NCI-H526 (cell line): ENCODE measurements around the gene DHX58.
"Not testable (repeated sequence)": the region's sequence is repeated elsewhere in the genome, so short reads cannot be mapped to it uniquely, and the experiment has no call there.

Experiments
- DNase-seq, 2 experiments: peaks; one replicate each; lab custom pipeline; 2025; lab: John Stamatoyannopoulos, UW

Gene DHX58

DNA sequence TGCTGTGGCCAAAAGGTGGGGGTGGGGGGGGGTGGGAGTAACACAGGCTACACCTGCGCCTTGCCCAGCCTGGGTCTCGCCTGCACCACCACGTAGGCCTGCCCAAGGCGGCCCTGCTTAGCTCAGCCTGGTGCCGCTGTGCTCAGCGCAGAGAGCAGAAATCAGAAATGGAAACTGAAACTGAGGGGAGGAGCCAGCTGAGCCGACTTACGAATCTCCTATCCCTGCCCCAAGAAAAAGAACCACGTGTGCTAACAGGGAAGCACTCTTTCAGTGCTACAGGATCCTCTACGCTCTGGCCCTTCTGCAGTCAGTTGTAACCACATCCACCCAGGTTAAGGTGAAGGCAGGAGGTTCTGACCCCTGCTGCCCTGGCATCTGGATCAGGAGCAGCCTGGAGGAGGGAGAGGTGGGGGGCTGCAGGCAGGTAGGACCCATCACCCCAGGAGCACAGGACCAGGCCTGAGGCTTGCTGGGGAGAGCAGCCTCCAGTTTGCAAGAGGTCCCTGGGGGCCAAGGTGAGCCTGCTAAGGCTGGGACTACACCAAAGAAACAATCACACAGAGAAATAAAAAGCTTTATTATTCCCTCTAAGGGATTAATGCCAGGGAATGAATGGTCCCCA lies at the start of gene DHX58:
Gene DHX58 (minus strand): TSS at position 163 of the 625 bp plus-strand sequence. CDS start 822 bp downstream, outside the sequence.
- DNase-seq: peak; percentile 24 to 70

DNA sequence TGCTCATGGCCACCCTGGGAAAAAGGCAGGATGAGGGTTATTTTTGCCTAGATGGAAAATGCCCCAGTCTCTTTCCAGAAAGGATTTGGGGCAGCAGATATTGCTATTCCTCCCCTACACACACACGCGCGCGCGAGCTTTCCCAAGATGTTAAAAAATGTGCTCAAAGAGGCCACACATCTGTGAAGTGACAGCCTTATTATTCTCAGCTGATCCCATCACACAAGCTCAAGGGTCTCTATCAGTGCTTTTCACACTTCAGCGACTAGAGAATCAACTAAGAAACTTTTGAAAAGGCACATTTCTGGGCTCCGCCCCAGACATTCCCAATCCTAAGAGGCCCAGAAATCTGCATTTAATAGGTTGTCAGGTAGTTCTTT lies 48.0 kb upstream of the DHX58 start:
- no peak for DNase-seq

DNA sequence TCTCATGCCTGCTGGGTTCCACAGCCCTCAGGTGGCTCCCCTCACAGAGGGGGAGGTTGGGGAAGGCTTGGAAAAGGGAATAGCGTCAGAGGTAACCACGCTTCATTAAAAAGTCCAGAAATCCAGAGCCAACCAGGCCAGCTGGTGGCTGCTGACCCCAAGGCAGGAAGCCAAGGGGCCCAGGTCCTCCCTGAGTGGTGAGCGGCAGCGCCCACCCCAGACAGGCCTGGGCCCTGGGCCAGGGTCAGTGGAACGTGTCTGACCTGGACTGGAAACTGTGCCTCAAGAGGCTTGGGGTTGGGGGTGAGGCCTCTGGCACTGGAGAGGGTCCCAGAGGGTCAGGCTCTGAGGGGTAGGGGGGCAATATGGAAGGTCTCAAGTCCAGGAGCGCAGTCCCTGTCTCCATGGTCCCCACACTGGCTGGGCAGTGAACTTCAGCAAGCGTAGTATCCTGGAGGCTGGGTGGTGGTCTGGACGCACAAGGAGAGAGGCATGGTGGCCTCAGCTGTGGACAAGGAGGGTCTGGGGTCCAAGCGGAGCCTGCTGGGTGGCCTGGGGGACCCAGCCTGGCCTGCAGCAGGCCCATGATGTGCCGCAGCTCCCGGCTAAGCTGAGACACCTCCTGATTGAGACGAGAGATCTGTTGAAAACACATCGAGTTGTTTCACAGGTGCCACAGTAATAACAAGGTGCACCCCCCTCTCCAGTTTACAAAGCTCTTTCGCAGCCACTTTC lies 47.4 kb upstream of the DHX58 start:
- DNase-seq: no peak

DNA sequence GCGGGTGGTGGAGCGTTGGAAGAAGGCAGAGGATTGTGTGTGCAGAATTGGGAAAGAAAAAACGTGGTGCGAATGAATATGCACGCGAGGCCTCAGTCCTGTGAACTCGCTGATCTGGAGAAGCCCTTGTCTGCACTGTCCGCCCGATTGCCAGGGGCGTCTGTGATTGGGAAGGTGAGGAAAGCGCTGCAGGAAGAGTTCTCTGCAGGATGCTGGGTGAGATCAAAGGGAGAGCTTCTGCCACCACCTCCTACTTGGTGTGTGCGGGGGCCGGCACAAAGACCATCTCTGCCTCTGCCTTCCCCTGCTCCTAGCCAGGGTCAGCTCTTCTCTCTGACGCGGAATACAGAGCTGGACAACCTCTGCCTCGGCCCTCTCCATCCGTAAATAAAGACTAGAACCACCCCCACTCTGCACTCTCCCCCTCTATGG lies 43.1 kb upstream of the DHX58 start:
- peak in 1 of 2 experiments; percentile 30 for DNase-seq

DNA sequence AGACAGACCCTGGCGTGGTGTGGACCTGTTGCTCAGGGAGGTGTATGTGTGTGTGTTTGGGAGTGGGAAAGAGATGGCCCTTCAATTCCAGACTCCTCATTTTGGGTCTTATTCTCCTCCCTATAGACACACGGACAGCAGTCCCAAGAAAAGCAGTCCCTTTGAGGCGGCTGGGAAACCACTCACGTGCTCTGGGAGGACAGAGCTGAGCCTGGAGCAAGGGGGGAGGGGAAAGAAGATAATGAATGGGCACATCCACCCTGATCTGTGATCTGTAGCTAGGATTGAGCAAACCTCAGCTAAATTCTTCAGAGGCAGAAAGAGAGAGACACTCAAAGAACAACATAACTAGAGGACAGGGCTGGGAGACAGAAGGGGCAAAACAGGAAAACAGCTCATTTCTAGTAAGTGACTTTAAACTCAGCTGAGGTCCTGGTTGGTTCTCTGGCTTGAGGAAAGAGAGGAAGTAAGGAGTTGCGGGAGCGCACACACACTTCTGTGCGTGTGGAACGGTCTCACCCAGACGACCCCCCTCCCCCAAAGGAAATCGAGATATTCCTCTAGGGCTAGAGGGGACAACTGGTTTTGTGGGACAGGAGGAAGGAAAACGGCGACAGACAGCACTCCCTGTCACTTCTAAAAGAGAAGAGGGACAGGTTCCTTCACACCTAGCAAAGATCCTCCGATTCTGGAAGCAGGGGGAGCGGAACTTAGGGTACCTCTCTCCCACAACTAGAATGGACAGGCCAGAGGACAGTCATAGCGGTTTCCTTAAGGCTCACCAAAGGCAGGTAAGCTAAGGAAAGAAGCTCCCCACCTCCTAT lies 41.6 kb upstream of the DHX58 start:
- no peak for DNase-seq

DNA sequence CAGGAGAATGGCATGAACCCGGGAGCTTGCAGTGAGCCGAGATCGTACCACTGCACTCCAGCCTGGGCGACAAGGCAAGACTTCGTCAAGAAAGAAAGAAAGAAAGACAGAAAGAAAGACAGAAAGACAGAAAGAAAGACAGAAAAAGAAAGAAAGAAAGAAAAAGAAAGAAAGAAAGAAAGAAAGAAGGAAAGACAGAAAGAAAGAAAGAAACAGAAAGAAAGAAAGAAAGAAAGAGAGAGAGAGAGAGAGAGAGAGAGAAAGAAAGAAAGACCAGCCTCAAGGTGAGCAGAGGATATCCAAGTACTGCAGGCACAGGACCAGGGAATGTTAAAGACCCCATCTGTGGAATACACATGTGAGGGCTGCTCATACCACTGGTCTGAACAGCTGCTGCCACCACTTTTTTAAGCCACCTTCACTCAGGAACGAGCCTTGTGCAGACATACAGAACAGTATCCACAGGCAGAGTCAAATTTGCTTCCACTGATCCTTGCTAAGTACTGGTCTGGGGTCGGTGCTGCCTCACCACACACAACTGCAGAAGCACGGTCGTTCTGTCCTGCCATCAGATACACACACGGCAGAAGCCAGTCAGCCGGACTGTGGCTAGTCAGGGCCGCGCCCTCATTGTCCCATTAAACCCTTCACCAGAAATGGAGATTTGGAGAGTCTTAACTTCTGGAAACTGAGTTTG lies 34.5 kb upstream of the DHX58 start:
- no peak for DNase-seq

DNA sequence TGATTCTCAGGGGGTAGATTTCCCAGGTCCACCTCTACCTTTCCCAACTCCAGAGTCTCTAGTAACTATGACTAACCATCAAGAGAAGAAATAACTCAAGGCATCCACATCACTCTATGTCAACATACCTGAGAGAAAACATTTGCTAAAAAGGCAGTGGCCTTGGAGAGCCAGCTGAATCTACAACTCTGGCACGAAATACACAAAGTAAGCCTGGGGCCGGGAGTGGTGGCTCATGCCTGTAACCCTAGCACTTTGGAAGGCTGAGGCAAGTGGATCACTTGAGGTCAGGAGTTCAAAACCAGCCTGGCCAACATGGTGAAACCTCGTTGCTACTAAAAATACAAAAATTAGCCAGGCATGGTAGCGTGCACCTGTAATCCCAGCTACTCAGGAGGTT lies 30.6 kb upstream of the DHX58 start:
- not testable (repeated sequence) for DNase-seq

DNA sequence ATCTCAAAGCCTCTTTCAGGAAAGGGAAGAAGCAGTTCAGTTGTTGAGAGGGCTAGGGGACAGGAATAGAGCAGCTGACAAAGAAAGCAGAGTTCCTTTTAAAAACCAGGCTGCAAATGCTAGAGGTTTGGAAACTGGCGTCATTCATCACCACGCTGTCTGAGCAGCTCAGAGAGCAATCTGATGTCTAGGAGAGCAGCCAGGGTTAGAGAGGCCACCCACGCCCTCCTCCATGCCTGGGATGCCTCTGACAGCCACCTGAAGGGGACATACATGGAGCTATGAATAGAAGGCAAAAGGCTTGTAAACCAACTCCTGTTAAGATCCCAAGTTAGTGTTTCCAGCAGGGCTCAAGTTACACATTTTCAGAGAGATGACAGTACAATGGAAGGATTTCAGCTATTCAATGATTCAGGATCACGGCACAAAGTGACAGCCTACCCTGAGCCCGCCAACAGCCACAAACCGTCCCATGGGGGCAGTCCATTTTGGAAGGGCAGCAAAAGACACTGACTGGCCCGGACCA lies 29.9 kb upstream of the DHX58 start:
- no peak for DNase-seq

DNA sequence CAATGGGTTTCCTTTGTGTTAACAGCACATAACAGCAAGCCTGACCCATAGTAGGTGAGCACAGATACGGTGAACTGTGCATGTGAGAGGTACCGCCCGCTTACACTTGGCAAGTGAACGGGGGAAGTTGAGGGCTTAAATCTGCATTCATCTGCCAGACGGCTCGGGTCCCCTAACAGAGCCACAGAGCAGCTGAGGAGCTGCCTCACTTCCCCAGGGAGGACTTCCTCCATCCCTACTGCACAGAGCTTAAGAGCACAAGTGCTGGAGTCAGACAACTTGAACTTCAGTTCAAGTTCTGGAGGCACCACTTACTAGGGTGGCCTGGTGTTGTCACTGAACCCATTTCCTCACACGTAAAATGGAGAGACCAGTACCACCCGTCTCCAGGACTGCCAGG lies 28.9 kb upstream of the DHX58 start:
- DNase-seq: no peak

DNA sequence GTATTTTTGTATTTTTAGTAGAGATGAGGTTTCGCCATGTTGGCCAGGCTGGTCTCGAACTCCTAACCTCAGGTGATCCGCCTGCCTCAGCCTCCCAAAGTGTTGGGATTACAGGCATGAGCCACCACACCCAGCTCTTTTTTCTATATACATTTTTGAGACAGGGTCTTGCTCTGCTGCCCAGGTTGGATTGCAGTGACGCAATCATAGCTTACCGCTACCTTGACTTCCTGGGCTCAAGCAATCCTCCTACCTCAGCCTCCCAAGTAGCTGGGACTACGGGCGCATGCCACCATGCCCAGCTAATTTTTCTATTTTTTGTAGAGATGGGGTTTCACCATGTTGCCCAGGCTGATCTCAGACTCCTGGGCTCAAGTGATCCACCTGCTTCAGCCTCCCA lies 28.2 kb upstream of the DHX58 start:
- not testable (repeated sequence) for DNase-seq

DNA sequence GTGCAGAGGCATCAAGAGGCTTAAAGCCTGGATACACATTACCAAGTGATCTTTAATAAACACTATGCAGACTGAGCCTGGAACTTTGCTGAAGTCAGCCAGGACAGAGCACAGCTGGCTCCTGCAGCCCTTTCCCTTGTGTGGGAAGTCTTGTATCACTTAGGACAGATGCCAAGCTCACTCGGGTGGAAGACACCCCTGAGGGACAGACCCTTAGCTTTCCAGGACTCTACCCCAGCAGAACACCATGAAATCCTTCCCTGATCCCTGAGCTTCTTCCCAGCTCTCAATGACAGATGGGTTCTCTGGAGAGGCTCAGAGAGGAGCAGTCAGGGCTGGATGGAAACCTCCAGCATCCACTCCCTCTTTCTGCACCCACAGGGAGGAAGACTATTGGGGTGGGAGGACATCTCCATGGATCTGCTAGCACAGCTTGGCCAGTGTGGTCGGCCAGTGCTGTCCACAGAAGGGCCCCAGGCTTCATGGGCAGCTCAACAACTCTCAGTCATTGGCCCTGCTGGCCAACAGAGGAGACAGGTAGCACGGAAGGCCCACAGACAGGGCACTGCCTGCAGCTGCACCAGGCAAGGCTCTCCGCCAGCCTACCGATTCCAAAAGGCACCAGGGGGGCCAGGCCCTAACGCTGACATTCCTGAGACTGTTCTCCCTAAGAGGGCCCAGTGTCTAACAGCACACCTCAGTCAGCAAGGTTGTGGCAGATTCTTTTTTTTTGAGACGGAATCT lies 26.4 kb upstream of the DHX58 start:
- DNase-seq: no peak

DNA sequence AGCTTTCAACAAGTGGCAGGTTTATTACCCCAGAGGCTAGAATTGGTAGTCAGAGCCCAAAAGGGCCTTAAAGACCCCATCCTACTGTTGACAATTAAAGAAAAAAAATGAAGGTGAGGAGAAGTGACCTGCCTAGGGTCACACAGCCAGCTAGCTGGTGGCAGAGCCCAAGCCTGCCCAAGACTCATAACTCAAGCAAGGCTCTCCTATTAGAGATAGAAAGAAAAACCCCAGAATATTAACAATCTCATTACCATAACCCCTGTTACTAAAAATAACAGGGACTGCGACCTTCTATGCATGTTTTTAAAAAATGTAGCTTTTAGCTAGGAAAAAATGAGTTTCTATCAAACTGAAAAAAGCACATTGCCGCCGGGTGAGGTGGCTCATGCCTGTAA lies 24.1 kb upstream of the DHX58 start:
- DNase-seq: no peak

DNA sequence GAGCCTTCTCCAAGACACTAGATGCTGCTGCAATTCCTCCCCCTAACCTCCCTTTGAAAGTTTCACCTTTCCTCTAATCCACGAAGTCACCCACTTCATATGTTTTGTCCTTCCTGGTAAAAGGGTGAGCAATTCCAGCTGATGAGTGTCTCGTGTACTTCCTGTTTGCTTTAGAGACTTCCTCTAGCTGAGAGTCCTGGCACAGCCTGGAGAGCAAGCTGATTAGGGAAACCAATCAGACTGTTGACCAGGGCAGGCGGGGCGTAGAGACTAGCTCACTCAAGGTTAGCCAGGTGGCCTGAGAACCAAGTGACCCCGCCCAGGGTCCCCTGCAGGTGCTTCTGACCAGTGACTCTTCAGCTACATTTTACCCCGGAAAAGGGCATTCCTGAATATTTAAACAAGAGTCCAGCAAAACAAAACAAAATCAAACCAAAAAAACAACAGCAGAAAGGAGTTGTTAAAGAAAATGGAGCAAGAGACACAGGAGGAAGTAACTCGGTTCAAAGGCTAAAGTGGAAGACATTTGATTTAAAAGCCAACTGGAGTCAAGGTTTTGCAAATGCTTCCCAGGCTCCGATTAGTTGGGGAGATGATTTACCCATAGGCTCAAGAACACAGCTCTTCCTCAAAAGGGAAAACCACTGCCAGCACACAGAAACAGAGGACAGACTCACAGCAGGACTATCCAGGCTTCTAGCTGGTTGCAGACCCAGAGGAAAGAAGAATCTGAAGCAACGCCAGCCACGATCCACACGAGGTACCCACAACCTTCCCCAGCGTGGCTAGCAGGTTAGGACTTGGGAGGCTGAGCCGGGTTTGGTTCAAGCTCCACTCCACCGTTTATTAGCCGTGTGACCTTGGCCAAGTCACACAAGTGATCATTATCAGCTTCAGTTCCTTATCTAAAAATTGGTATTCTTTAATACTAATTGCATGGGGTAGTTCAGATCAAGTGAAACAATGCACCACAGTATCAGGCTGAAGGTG lies 23.4 kb upstream of the DHX58 start:
- no peak for DNase-seq

DNA sequence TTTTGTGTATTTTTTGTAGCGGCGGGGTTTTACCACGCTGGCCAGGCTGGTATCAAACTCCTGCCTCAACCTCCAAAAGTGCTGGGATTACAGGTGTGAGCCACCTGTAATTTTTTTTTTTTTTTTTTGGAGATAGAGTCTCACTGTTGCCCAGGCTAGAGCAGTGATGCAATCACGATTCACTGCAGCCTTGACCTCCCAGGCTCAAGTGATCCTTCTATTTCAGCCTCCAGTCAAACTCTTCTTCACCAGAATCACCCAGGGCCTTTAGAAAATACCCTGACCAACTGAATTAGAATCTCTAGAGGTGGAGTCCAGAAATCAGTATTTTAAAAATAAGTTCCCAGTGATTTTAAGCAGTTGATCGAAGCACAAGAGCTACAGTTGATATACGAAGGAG lies 22.6 kb upstream of the DHX58 start:
- DNase-seq: no peak

DNA sequence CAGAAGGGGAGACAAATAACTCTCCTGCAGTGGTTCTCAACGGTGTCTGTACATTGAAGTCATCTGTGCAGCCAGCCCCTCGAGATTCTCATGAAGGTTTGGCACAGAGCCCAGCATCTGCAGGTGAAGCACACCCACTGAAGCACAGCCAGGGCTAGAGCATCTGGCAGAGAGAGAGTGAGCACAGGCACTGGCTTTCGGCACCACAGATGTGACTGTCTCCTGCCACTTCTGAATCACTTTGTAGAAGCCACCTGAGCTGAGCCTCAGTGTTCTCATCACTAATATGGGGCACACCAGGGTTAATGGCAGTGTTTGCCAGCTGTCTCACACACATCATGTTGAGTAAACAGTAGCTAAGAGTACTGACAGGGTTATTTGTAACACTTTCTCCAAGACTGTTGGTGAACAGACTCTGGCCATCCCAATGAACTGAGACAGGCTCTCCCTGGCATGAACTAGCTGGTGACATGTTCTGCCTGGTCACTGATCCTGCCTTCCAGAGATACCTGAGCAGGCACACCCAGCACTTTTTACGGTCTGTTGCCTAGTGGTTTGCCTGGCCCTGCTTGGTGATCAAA lies 21.0 kb upstream of the DHX58 start:
- DNase-seq: no peak

DNA sequence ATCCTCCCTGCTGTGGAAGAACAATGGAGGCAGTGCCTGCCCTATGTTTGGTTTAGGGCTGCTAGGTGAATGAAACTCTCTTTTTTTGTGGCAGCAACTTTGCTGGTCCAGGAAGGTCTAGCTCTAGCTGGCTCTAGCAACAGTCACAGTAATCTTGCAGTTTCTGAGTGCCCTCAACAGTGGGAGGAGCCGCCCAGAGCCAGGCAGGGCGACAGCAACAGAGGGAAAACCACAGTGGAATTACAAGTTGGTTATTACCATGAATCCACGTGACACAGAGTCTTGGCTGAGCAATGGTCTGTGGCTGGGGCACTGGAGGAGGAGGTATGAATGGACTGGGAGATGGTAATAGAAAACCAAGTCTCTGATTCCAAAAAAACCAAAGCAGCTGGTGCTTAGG lies 20.4 kb upstream of the DHX58 start:
- peak; percentile 22 to 50 for DNase-seq

DNA sequence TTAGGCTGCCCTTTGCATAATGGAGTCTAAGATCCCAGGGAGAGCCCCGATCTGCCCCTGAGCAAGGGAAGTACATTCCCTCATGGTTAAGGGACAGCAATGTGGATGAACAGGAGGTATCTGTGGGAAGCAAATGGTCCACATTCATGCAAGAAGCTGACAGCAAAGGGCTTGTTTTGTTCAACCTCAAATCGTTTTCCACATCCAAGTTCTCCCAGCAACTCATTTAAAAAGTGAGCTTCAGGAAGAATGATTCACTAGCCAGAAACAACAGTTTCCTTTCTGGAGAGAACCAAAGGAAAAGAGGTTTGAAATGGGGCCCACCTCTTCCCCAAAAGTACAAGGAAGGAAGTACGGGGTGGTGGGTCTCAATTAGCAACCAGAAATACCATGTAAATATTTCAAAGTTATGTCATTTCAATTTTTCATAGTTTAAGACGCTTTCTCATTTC lies 19.5 kb upstream of the DHX58 start:
- DNase-seq: no peak

DNA sequence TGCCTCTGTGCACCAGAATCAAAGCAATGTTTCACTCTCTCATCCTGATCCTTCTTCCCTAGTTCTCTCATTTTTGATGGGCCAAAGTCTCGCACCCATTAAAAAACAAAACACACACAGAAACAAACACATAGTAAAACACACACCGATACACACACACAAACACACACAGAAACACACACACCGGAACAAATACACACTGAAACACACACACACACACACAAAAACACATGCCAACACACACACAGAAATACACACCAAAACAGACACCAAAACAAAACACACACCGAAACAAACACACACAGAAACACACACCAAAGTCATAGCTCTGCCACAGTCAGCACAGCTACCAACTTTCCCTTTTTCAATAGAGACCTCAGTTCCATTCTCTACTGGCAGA lies 18.7 kb upstream of the DHX58 start:
- no peak for DNase-seq

DNA sequence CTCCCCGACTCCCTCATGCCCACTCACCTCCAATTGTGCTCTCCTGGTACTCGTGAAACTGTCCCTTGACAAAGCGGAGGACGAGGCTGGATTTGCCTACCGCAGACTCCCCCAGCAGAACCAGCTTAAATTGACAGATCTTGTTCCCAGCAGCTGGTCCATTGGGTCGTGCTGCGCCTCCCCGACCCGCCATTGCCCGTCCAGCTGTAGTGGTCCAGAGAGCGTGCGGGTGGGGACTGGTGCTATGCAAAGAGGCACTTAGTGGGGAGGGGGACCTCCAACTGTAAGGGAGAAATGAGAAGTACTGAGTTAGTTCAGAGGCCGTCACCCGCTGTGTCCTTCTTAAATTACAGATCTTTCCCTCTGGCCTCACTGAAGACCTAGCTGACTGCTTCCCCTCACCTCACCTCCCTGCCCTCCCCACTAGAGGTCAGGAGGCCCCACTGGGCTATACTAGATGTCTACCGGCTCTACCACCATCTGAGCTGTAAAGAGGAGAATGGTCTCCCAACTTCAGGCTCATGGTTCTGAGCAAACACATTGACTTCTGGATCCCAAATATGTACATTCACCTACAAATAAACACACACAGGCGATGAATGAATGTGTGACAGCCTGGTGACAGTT lies 17.9 kb upstream of the DHX58 start:
- DNase-seq: no peak
